ENCODE results near the gene PNMT.

- TF ChIP-seq CTCF (conservative IDR thresholded peaks at IDR 0.05): no peak
- TF ChIP-seq EZH2 (IDR thresholded peaks at IDR 0.05; ENCODE audit: low read depth): no peak
Observed at GRCh38 chr17:39655105-39655504, 13.1 kb upstream of the PNMT start.
